Lung (tissue), 12 donors: ENCODE measurements around the gene RNF10. TPM values are rescaled to one million over a fixed set of nuclear protein-coding genes. Genes with fewer than 3 reads are reported as not detected.

Experiments
- ATAC-seq: fragments of 200-7000 bp; cut with Tn5 transposase; one replicate; pipeline ENCODE4 v1.9.1; 2020; ENCODE audit warnings: moderate number of reproducible peaks; ENCODE audit not compliant: insufficient read depth, low FRiP score
- DNase-seq, 3 donors: peaks; one replicate each; pipeline ENCODE4 v3.0.0-alpha.2; 2013 to 2017
- H3K27ac ChIP-seq, 2 donors: one replicate each; pipeline ENCODE4 v1.5.1; 2013; ENCODE audit warnings: mild to moderate bottlenecking in 2 of 2, moderate library complexity in 2 of 2, control low read depth in 1 of 2, inconsistent platforms in 1 of 2, low read depth in 1 of 2, low read length in 1 of 2
- H3K27me3 ChIP-seq, 3 donors: one replicate each; pipeline ENCODE4 v1.5.1; 2013; ENCODE audit warnings: low read length in 2 of 3; ENCODE audit not compliant: control insufficient read depth in 3 of 3, insufficient read depth in 3 of 3
- H3K36me3 ChIP-seq, 4 donors: one replicate each; pipeline ENCODE4 v1.5.1; 2013; ENCODE audit warnings: low read length in 4 of 4, mild to moderate bottlenecking in 1 of 4, moderate library complexity in 1 of 4; ENCODE audit not compliant: control insufficient read depth in 4 of 4, insufficient read depth in 4 of 4
- H3K4me1 ChIP-seq, 5 donors: one replicate each; pipeline ENCODE4 v1.5.1; 2013; ENCODE audit warnings: low read length in 5 of 5, mild to moderate bottlenecking in 2 of 5, moderate library complexity in 1 of 5; ENCODE audit not compliant: control insufficient read depth in 5 of 5, insufficient read depth in 5 of 5
- H3K4me3 ChIP-seq: one replicate; pipeline ENCODE4 v1.5.1; 2013; ENCODE audit warnings: mild to moderate bottlenecking, control low read depth, moderate library complexity
- H3K9ac ChIP-seq, 2 donors: one replicate each; pipeline ENCODE4 v1.5.1; 2013; ENCODE audit warnings: low read length in 2 of 2, control low read depth in 1 of 2; ENCODE audit not compliant: insufficient read depth in 1 of 2
- H3K9me3 ChIP-seq, 4 donors: one replicate each; pipeline ENCODE4 v1.5.1; 2013; ENCODE audit warnings: low read length in 3 of 4, mild to moderate bottlenecking in 1 of 4, moderate library complexity in 1 of 4; ENCODE audit not compliant: control insufficient read depth in 4 of 4, insufficient read depth in 3 of 4
- WGBS, 2 donors: extraction: QIAGEN DNeasy Blood & Tissue Kit; methylation state at CpG; one replicate each; pipeline ENCODE4 v1.1.7; 2013; 5-methylcytosine and 5-hydroxymethylcytosine counted together
- polyA plus RNA-seq, 2 donors: library from polyadenylated mRNA; stranded (reverse); fragments of 200-250 nt; gene quantifications; one replicate each; pipeline ENCODE4 v1.2.1, GENCODE V29; 2013
- total RNA-seq, 2 donors: library from RNA; depleted of rRNA in 1 of 2; stranded (reverse); fragments of >200 nt in 1 of 2; gene quantifications; one replicate each; pipeline ENCODE4 v1.2.1, GENCODE V29; 2014 to 2021
- TF ChIP-seq, protein P1 (sequence below): IDR thresholded peaks from 2 replicates; pipeline ENCODE4 v1.5.1; 2012; ENCODE audit warnings: mild to moderate bottlenecking; ENCODE audit errors: control extremely low read depth, extremely low read depth
- donor health status: control.
- donor health status: control.
- donor health status: Bipolar disorder and iron deficiency.
- donor health status: healthy.
- donor health status: DM: yes; HTN: yes; CAD: no.

RNF10 gene
- total and polyA plus RNA-seq, 4 donors = 112 to 207 (median 175) TPM

DNA sequence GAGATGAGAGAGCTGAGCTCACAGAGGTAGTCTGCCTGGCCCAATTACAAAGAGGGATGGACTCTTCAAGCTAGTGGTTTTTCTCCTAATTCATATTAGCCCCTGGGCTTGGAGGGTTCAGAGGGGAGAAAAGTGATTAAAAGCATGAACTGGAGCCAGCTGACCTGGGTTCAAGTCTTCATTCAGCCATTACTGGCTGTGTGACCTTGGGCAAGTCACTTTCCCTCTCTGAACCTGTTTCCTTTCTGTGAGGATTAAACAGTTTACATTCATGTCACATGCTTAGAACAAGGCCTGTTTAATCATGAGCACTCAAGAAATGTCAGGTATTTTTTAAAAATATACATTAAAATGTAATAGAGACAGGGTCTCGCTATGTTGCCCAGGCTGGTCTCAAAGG lies 54.2 kb downstream of the RNF10 start:
- Histone ChIP-seq H3K27ac (no peak overlapping the region), H3K9ac (no peak overlapping the region), H3K9me3 (no peaks in the 10 kb centered on the region), H3K4me3 (no peak overlapping the region), H3K4me1 (peaks cover 0 to 4% (median 0%) of the 10 kb centered on the region in 5 donors), H3K36me3 (no peaks in the 10 kb centered on the region), H3K27me3 (peaks cover 0 to 12% (median 7%) of the 10 kb centered on the region in 3 donors)
- TF ChIP-seq, protein P1, sequence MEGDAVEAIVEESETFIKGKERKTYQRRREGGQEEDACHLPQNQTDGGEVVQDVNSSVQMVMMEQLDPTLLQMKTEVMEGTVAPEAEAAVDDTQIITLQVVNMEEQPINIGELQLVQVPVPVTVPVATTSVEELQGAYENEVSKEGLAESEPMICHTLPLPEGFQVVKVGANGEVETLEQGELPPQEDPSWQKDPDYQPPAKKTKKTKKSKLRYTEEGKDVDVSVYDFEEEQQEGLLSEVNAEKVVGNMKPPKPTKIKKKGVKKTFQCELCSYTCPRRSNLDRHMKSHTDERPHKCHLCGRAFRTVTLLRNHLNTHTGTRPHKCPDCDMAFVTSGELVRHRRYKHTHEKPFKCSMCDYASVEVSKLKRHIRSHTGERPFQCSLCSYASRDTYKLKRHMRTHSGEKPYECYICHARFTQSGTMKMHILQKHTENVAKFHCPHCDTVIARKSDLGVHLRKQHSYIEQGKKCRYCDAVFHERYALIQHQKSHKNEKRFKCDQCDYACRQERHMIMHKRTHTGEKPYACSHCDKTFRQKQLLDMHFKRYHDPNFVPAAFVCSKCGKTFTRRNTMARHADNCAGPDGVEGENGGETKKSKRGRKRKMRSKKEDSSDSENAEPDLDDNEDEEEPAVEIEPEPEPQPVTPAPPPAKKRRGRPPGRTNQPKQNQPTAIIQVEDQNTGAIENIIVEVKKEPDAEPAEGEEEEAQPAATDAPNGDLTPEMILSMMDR = no peak
- no peak for ATAC-seq
- DNase-seq = no peak
- 96 to 100% methylated on average over 1 of the region's 1 CpG for WGBS, 2 donors

- Histone ChIP-seq H3K4me3 (no peak overlapping the region), H3K27me3 (peaks cover 0 to 4% (median 3%) of the 10 kb centered on the region in 3 donors), H3K9me3 (no peaks in the 10 kb centered on the region), H3K36me3 (no peaks in the 10 kb centered on the region), H3K27ac (no peak overlapping the region), H3K4me1 (peaks cover 0 to under 1% (median 0%) of the 10 kb centered on the region in 5 donors), H3K9ac (no peak overlapping the region)
- WGBS, 2 donors = 72 to 90% methylated on average over 17 of the region's 17 CpGs
- DNase-seq = no peak
- ATAC-seq = no peak
- TF ChIP-seq, protein P1 = no peak
Measured at GRCh38 chr12:120588948-120589930, 55.1 kb downstream of the RNF10 start.

- no peaks in the 10 kb centered on the region for H3K4me1 ChIP-seq
- DNase-seq (no peak), ATAC-seq (no peak)
- WGBS, 2 donors = 81 to 91% methylated on average over 6 of the region's 6 CpGs
- no peak overlapping the region for H3K9ac ChIP-seq
- H3K27me3 ChIP-seq = peaks cover 0 to 4% (median 0%) of the 10 kb centered on the region in 3 donors
- H3K4me3 ChIP-seq = no peak overlapping the region
- no peaks in the 10 kb centered on the region for H3K36me3 ChIP-seq
- TF ChIP-seq, protein P1 = no peak
- no peak overlapping the region for H3K27ac ChIP-seq
- no peaks in the 10 kb centered on the region for H3K9me3 ChIP-seq
Measured at GRCh38 chr12:120590741-120591407, 56.7 kb downstream of the RNF10 start.
